ENCODE data around the gene STX8.

STX8 gene

GRCh38 chr17:9269350-9270035 lies 306.1 kb downstream of the STX8 start:
- DNase-seq (ENCODE audit: low read depth, low spot score): no peak
- ChIA-PET POLR2A (no interaction called here), CTCF (no interaction called here)
- H3K4me3 ChIP-seq (ENCODE audit: low read depth, low read length): no peak overlapping the region
- TF ChIP-seq, protein P1, sequence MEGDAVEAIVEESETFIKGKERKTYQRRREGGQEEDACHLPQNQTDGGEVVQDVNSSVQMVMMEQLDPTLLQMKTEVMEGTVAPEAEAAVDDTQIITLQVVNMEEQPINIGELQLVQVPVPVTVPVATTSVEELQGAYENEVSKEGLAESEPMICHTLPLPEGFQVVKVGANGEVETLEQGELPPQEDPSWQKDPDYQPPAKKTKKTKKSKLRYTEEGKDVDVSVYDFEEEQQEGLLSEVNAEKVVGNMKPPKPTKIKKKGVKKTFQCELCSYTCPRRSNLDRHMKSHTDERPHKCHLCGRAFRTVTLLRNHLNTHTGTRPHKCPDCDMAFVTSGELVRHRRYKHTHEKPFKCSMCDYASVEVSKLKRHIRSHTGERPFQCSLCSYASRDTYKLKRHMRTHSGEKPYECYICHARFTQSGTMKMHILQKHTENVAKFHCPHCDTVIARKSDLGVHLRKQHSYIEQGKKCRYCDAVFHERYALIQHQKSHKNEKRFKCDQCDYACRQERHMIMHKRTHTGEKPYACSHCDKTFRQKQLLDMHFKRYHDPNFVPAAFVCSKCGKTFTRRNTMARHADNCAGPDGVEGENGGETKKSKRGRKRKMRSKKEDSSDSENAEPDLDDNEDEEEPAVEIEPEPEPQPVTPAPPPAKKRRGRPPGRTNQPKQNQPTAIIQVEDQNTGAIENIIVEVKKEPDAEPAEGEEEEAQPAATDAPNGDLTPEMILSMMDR (IDR thresholded peaks at IDR 0.05; ENCODE audit: insufficient read depth, low read length, missing control alignments): no peak

- TF ChIP-seq, protein P1 (IDR thresholded peaks at IDR 0.05; ENCODE audit: insufficient read depth, low read length, missing control alignments): no peak
- DNase-seq (ENCODE audit: low read depth, low spot score): no peak
- POLR2A ChIA-PET: no interaction called here
- CTCF ChIA-PET: no interaction called here
- no peak overlapping the region for H3K4me3 ChIP-seq (ENCODE audit: low read depth, low read length)
These were observed 307.1 kb downstream of the STX8 start for GRCh38 chr17:9268546-9268945.

DNA sequence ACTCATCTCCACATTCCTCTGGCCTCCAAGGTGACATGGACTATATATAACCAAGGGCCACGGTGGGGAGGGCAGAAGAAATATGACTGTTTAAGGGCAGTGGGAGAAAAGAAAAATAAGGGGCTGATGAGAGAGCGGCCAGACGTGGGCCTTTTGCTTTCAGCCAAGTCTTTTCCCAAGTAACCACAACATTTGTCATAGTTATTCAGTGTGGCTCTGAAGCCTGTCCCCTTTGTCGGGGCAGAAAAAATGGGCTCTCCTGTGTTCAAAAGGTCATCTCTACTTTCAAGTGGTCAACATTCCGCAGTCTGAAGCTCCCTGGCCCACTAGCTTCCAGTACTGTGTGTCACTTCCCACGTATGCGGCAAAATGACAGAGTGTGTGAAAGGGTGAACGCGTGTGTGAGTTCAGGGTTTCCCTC lies 308.9 kb downstream of the STX8 start:
- POLR2A ChIA-PET: no interaction called here
- no peak overlapping the region for H3K4me3 ChIP-seq (ENCODE audit: low read depth, low read length)
- TF ChIP-seq, protein P1 (IDR thresholded peaks at IDR 0.05; ENCODE audit: insufficient read depth, low read length, missing control alignments): no peak
- CTCF ChIA-PET: interaction anchor here (0.9 to 1.2 kb wide), 3 partner anchors 9 to 857 kb away, joined by 3 read pairs; no protein-coding TSS in a partner anchor
- no peak for DNase-seq (ENCODE audit: low read depth, low spot score)

DNA sequence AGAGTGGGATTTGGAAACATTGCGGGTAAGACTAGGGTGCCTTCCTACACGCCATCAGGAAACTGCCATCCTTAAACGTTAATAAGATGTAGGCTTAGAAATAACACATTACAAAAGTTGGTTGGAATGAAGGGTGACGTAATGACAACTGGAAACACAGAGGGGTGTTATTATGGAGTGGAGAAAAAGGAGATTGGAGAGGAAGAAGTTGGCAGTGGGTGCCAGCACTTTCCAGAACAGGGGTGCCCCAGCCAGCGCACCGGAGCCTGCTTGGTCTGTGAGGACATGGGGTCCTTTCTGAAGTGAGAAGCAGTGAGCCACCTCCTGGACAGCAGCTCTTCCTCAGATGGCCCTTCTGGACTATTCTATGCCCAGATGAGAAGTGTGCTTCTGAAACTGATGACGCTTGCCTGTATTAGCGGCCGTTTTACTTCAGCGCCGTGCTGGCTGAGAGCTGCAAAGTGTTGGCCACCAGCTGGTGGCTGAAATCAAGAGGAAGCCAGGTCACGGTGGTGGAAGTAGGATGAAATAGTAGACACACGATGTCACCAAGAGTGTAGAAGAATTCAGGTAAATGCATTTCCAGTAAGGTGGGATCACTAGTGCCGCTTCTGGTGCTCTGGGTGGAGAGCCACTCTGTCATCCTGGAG lies 309.5 kb downstream of the STX8 start:
- TF ChIP-seq, protein P1 (IDR thresholded peaks at IDR 0.05; ENCODE audit: insufficient read depth, low read length, missing control alignments): no peak
- H3K4me3 ChIP-seq (ENCODE audit: low read depth, low read length): no peak overlapping the region
- CTCF ChIA-PET: interaction anchor here (0.9 to 1.1 kb wide), 3 partner anchors 17 to 856 kb away, joined by 3 to 4 read pairs (median 3); no protein-coding TSS in a partner anchor
- POLR2A ChIA-PET: no interaction called here
- DNase-seq (ENCODE audit: low read depth, low spot score): no peak

GRCh38 chr17:9261081-9262012 lies 314.3 kb downstream of the STX8 start:
- TF ChIP-seq, protein P1 (IDR thresholded peaks at IDR 0.05; ENCODE audit: insufficient read depth, low read length, missing control alignments): no peak
- H3K4me3 ChIP-seq (ENCODE audit: low read depth, low read length): no peak overlapping the region
- ChIA-PET POLR2A (no interaction called here), CTCF (no interaction called here)
- no peak for DNase-seq (ENCODE audit: low read depth, low spot score)

All from AG04449 (cell line).